ENCODE data around the gene GPR85.

Gene GPR85

DNA sequence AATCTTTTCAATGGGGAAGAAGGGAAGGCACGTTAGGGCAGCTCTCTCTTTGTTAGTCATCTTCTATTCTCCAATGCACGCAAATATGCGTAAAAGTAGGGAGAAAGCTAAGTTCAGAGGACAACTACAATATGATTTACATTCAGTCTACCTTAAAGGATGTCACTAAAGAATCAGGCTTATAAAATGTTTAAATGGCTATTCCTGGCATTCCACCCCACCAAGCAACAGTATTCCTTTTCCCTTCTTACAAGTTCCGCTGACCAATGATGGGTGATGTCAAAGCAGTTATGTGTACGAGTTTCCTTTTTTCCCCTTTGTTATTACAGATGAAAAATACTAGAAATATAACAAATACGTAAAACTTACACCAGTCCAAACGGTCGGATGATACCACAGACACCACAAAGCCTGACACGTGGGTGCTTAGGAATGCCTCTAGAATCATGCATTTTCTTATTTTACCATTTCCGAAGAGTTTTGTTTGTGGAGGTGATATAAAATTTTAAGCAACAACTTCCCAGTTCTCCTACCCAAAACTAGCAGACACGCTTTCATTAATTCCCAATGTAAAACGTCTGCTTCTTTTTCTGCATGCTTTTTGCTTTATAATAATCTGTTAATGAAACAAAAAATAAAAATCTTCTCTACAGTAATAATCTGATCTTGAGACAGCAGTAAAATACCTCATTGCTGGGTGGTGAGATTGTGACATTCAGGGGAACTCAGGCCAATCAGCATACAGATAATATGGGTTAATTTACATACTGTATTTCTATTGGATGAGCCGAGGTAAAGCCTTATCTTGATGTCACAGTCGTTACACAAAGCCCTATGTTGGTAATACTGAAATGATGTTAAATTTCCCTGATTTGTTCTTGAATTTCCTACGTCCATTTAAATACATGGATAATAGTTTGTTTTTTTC, 708 bp upstream of the GPR85 start:
- H3K27me3 ChIP-seq (ENCODE audit: insufficient read depth, low read depth), result no peaks in the 10 kb centered on the region
- H3K36me3 ChIP-seq (ENCODE audit: insufficient read depth), result no peaks in the 10 kb centered on the region
- H3K9ac ChIP-seq, result no peak overlapping the region
- H2AFZ ChIP-seq (ENCODE audit: low read depth), result no peak overlapping the region
- no peak overlapping the region for H3K4me3 ChIP-seq (IDR thresholded peaks at IDR 0.05; ENCODE audit: insufficient read depth, low read depth, low read length)
- no peak overlapping the region for H3K27ac ChIP-seq
- no peak overlapping the region for H3K4me2 ChIP-seq
- H3K79me2 ChIP-seq (ENCODE audit: insufficient read depth, low read depth), result no peaks in the 10 kb centered on the region
- TF ChIP-seq, protein P1, sequence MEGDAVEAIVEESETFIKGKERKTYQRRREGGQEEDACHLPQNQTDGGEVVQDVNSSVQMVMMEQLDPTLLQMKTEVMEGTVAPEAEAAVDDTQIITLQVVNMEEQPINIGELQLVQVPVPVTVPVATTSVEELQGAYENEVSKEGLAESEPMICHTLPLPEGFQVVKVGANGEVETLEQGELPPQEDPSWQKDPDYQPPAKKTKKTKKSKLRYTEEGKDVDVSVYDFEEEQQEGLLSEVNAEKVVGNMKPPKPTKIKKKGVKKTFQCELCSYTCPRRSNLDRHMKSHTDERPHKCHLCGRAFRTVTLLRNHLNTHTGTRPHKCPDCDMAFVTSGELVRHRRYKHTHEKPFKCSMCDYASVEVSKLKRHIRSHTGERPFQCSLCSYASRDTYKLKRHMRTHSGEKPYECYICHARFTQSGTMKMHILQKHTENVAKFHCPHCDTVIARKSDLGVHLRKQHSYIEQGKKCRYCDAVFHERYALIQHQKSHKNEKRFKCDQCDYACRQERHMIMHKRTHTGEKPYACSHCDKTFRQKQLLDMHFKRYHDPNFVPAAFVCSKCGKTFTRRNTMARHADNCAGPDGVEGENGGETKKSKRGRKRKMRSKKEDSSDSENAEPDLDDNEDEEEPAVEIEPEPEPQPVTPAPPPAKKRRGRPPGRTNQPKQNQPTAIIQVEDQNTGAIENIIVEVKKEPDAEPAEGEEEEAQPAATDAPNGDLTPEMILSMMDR (conservative IDR thresholded peaks at IDR 0.05; ENCODE audit: low read depth, low read length), result no peak
- H4K20me1 ChIP-seq (ENCODE audit: insufficient read depth), result no peaks in the 10 kb centered on the region
- H3K4me1 ChIP-seq (ENCODE audit: low read depth, poor library complexity, severe bottlenecking), result peaks cover 31% of the 10 kb centered on the region

DNA sequence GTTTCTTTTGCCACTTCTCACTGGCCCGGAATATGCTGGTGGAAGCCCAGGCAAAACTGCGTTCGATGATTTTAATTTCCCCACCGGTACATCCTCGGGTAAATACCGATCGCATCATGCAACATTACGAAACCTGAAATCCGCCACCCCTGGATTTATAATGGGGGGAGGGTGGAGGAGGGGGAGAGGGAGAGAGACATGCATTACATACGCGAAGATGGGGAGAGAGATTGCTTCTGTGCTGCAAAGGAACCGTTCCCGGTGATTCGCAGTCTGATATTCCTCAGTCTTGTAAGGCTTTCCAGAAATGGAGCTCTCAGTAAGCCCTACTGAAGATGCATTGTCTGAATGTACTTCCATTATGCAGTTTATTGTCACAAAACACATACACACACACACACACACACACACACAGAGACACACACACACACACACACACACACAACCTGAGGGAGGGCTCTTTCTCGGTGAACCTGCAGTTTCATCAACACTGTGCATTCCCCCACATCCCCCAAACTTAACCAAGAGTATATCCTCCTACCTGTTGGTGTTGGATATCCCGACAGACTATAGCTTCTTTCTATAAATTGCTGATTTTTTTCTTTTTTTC, 741 bp downstream of the GPR85 start:
- peaks cover 37% of the 10 kb centered on the region for H3K4me1 ChIP-seq (ENCODE audit: low read depth, poor library complexity, severe bottlenecking)
- no peaks in the 10 kb centered on the region for H3K79me2 ChIP-seq (ENCODE audit: insufficient read depth, low read depth)
- no peaks in the 10 kb centered on the region for H3K36me3 ChIP-seq (ENCODE audit: insufficient read depth)
- no peak overlapping the region for H2AFZ ChIP-seq (ENCODE audit: low read depth)
- H3K9ac ChIP-seq, result no peak overlapping the region
- no peaks in the 10 kb centered on the region for H4K20me1 ChIP-seq (ENCODE audit: insufficient read depth)
- TF ChIP-seq, protein P1 (conservative IDR thresholded peaks at IDR 0.05; ENCODE audit: low read depth, low read length), result no peak
- H3K4me3 ChIP-seq (IDR thresholded peaks at IDR 0.05; ENCODE audit: insufficient read depth, low read depth, low read length), result no peak overlapping the region
- no peak overlapping the region for H3K27ac ChIP-seq
- no peaks in the 10 kb centered on the region for H3K27me3 ChIP-seq (ENCODE audit: insufficient read depth, low read depth)
- H3K4me2 ChIP-seq, result no peak overlapping the region

DNA sequence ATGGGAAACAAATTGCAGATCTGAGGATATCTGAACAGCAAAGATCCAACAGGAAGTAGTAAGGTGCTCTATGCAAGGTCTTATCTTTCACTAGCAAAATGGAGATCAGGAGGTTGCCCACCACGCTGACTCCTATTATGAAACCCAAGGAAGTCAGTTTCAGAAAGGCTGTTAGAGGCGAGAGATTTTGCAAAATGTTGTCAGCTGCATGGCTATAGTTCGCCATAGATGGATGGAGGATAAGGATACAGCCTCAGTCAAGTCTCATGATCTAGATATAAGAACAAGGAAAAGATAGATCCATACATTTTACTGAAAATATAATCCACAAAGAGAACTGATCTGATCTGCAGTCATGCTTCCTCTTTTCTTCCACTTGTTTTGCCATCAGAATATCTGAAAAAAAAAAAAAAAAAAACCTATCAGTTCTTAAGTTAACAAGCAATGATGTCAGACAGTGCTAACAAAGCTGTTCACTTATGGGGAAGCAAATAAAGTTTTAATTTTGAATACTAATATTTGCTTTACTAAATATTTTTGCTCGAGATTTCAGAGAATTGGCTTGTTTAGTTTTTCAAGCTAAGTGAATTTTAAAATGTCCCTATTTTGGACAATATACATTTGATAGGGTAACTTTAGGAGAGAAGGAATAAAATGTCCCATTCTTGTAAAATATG, 2.0 kb downstream of the GPR85 start:
- H4K20me1 ChIP-seq (ENCODE audit: insufficient read depth), result no peaks in the 10 kb centered on the region
- no peaks in the 10 kb centered on the region for H3K36me3 ChIP-seq (ENCODE audit: insufficient read depth)
- TF ChIP-seq, protein P1 (conservative IDR thresholded peaks at IDR 0.05; ENCODE audit: low read depth, low read length), result no peak
- no peaks in the 10 kb centered on the region for H3K27me3 ChIP-seq (ENCODE audit: insufficient read depth, low read depth)
- peak overlapping the region; percentile 73; the same call in 1 of the 2 replicates for H3K27ac ChIP-seq
- H3K4me2 ChIP-seq, result peak overlapping the region; percentile 49; the same call in 1 of the 2 replicates
- H3K4me3 ChIP-seq (IDR thresholded peaks at IDR 0.05; ENCODE audit: insufficient read depth, low read depth, low read length), result no peak overlapping the region
- H3K9ac ChIP-seq, result no peak overlapping the region
- H2AFZ ChIP-seq (ENCODE audit: low read depth), result peak overlapping the region; percentile 4; the same call in 1 of the 2 replicates
- H3K79me2 ChIP-seq (ENCODE audit: insufficient read depth, low read depth), result no peaks in the 10 kb centered on the region
- H3K4me1 ChIP-seq (ENCODE audit: low read depth, poor library complexity, severe bottlenecking), result peaks cover 37% of the 10 kb centered on the region

GRCh38 chr7:113083816-113084495, 2.7 kb downstream of the GPR85 start:
- TF ChIP-seq, protein P1 (conservative IDR thresholded peaks at IDR 0.05; ENCODE audit: low read depth, low read length), result no peak
- Histone ChIP-seq H3K27me3 (ENCODE audit: insufficient read depth, low read depth) (no peaks in the 10 kb centered on the region), H3K36me3 (ENCODE audit: insufficient read depth) (no peaks in the 10 kb centered on the region), H3K9ac (peak overlapping the region; percentile 28; the same call in 1 of the 2 replicates), H4K20me1 (ENCODE audit: insufficient read depth) (no peaks in the 10 kb centered on the region), H3K4me2 (peak overlapping the region; percentile 49), H3K4me1 (ENCODE audit: low read depth, poor library complexity, severe bottlenecking) (peaks cover 39% of the 10 kb centered on the region), H2AFZ (ENCODE audit: low read depth) (peak overlapping the region; percentile 4; the same call in 1 of the 2 replicates), H3K4me3 (IDR thresholded peaks at IDR 0.05; ENCODE audit: insufficient read depth, low read depth, low read length) (no peak overlapping the region), H3K27ac (peak overlapping the region; percentile 73), H3K79me2 (ENCODE audit: insufficient read depth, low read depth) (no peaks in the 10 kb centered on the region)
